Sigmoid colon (tissue), 7 donors: ENCODE measurements around the gene SLCO2B1. TPM values are rescaled to one million over a fixed set of nuclear protein-coding genes. Genes with fewer than 3 reads are reported as not detected.

ENCODE experiments used
- DNase-seq: peaks from one replicate; pipeline ENCODE4 v3.0.0-alpha.2; 2019
- H3K27ac ChIP-seq, 4 donors: fragments of 200-600 bp; sonication (generic); one replicate each; pipeline ENCODE4 v1.5.1; 2016 to 2019; ENCODE audit warnings: mild to moderate bottlenecking in 1 of 4
- H3K27me3 ChIP-seq, 3 donors: fragments of 200-600 bp; sonication (generic); one replicate each; pipeline ENCODE4 v1.5.1; 2019; ENCODE audit warnings: mild to moderate bottlenecking in 1 of 3
- H3K36me3 ChIP-seq, 4 donors: fragments of 200-600 bp; sonication (generic); one replicate each; pipeline ENCODE4 v1.5.1; 2016 to 2019
- H3K4me1 ChIP-seq, 4 donors: fragments of 200-600 bp; sonication (generic); one replicate each; pipeline ENCODE4 v1.5.1; 2017 to 2019
- H3K4me3 ChIP-seq, 4 donors: fragments of 200-600 bp; sonication (generic); one replicate each; pipeline ENCODE4 v1.5.1; 2017 to 2019; ENCODE audit warnings: mild to moderate bottlenecking in 2 of 4, moderate library complexity in 1 of 4
- H3K9me3 ChIP-seq, 4 donors: fragments of 200-600 bp in 3 of 4; sonication (generic) in 3 of 4; one replicate each; pipeline versions ENCODE4 v1.5.1 to v1.6.1; 2013 to 2019
- EP300 ChIP-seq, 4 donors: sonication (generic); formaldehyde crosslinking; IDR thresholded peaks; one replicate each; pipeline ENCODE4 v1.6.1; 2017; ENCODE audit warnings: antibody characterized with exemption in 4 of 4
- POLR2A ChIP-seq, 2 donors: fragments of 450-650 bp; IDR thresholded peaks; one replicate each; pipeline ENCODE4 v1.6.1; 2016; ENCODE audit warnings: antibody characterized with exemption in 2 of 2, mild to moderate bottlenecking in 2 of 2, moderate library complexity in 2 of 2
- POLR2AphosphoS5 ChIP-seq, 4 donors: sonication (generic); formaldehyde crosslinking; IDR thresholded peaks; one replicate each; pipeline ENCODE4 v1.6.1; 2017; ENCODE audit warnings: antibody characterized with exemption in 4 of 4
- WGBS, 2 donors: extraction: QIAGEN DNeasy Blood & Tissue Kit; methylation state at CpG; one replicate each; pipeline ENCODE4 v1.1.7; 2013; 5-methylcytosine and 5-hydroxymethylcytosine counted together
- intact Hi-C: fragments of 100-400 bp; cut with DNase I; formaldehyde crosslinking; loops from one replicate; pipeline ENCODE4 v1.15.1; 2023
- polyA plus RNA-seq, 3 donors: library from polyadenylated mRNA; stranded (reverse); fragments of 200-250 nt; gene quantifications; one replicate each; pipeline ENCODE4 v1.2.3, GENCODE V29; 2013
- total RNA-seq, 4 donors: library from RNA; depleted of rRNA; stranded (reverse); fragments of >200 nt; gene quantifications; one replicate each; pipeline ENCODE4 v1.1.0, GENCODE V29; 2016
- TF ChIP-seq, protein P1 (sequence below), 4 experiments: fragments of 450-650 bp in 3 of 4; fragments of 200-600 bp in 1 of 4; IDR thresholded peaks; one replicate each; pipeline ENCODE4 v1.5.1; 2016 to 2019; ENCODE audit warnings: antibody characterized with exemption in 4 of 4, mild to moderate bottlenecking in 3 of 4, moderate library complexity in 2 of 4
- donor health status: healthy with polysubstance abuse.
- donor health status: Bipolar disorder and iron deficiency.
- donor health status: healthy.

The SLCO2B1 gene
- total and polyA plus RNA-seq, 7 donors: 7.8 to 47.0 (median 29.2) TPM

DNA sequence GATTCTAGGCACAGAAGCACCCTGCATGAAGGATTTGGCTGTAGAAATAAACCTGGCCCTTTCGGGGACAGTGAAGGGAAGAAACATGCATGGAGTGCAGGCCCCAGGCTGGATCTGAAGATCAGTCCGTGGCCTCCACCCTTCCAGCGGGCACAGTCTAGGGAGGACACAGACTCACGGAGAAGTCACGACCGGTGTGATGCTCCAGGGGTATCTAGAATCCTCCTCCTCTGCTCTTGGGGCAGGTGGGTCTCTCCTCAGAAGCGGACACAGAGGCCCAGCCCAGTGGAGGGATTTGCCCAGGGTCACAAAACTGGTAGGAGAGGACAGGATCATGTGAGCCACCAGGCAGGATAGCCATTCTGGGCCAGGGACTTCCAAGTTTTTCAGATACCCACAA is 22.4 kb downstream of the SLCO2B1 start:
- no peak overlapping the region for H3K27ac ChIP-seq
- intact Hi-C loops: no loop called here
- peaks cover 0 to 9% (median 0%) of the 10 kb centered on the region in 4 donors for H3K4me1 ChIP-seq
- peaks cover 0 to 9% (median 0%) of the 10 kb centered on the region in 3 donors for H3K27me3 ChIP-seq
- 94 to 96% methylated on average over 7 of the region's 7 CpGs for WGBS, 2 donors
- no peak for DNase-seq
- no peaks in the 10 kb centered on the region for H3K9me3 ChIP-seq
- H3K36me3 ChIP-seq: no peaks in the 10 kb centered on the region
- TF ChIP-seq POLR2A (IDR thresholded peaks at IDR 0.05) (no peak), POLR2AphosphoS5 (IDR thresholded peaks at IDR 0.05) (no peak), EP300 (IDR thresholded peaks at IDR 0.05) (no peak)
- TF ChIP-seq, protein P1, sequence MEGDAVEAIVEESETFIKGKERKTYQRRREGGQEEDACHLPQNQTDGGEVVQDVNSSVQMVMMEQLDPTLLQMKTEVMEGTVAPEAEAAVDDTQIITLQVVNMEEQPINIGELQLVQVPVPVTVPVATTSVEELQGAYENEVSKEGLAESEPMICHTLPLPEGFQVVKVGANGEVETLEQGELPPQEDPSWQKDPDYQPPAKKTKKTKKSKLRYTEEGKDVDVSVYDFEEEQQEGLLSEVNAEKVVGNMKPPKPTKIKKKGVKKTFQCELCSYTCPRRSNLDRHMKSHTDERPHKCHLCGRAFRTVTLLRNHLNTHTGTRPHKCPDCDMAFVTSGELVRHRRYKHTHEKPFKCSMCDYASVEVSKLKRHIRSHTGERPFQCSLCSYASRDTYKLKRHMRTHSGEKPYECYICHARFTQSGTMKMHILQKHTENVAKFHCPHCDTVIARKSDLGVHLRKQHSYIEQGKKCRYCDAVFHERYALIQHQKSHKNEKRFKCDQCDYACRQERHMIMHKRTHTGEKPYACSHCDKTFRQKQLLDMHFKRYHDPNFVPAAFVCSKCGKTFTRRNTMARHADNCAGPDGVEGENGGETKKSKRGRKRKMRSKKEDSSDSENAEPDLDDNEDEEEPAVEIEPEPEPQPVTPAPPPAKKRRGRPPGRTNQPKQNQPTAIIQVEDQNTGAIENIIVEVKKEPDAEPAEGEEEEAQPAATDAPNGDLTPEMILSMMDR (IDR thresholded peaks at IDR 0.05): no peak
- no peak overlapping the region for H3K4me3 ChIP-seq

DNA sequence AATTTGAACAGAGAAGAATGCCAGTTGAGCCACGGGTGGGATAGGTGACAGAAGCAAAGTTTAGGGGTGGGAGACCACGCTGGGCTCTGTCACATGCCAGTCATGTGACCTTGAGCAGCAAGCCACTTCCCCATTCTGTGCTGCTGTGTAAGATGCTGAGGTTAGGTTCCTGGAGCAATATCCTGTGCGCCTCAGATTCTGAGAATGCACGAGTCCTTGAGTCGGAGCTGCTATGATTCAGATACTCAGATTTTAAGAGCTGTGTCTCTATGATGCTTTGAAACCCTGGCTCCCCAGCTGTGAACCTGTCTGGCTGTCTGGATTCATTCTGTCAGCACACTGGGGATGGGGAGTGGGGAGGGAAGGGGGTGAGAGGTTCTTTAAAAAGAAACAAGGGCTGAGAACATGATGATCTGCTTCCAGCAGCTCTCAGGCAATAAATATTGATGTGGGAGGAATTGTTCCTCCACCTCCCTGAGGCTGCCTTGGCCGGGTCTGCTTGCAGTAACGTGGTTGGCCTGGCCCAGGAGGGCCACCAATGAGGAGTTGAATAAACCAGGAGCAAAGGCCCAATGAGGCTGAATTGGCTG is 24.0 kb downstream of the SLCO2B1 start:
- Histone ChIP-seq H3K4me3 (no peak overlapping the region), H3K36me3 (no peaks in the 10 kb centered on the region), H3K27ac (peak overlapping the region; percentile 35 to 64 (median 54)), H3K27me3 (peaks cover 0 to 9% (median 0%) of the 10 kb centered on the region in 3 donors), H3K9me3 (no peaks in the 10 kb centered on the region), H3K4me1 (peaks cover 0 to 9% (median 0%) of the 10 kb centered on the region in 4 donors)
- peak; percentile 80 for DNase-seq
- TF ChIP-seq POLR2AphosphoS5 (IDR thresholded peaks at IDR 0.05) (peak in 2 of 4 donors; percentile 24), EP300 (IDR thresholded peaks at IDR 0.05) (peak in 2 of 4 donors; percentile 11 to 35), POLR2A (IDR thresholded peaks at IDR 0.05) (no peak)
- TF ChIP-seq, protein P1 (IDR thresholded peaks at IDR 0.05): no peak
- intact Hi-C loops: no loop called here
- WGBS, 2 donors: 33 to 65% methylated on average over 7 of the region's 7 CpGs

DNA sequence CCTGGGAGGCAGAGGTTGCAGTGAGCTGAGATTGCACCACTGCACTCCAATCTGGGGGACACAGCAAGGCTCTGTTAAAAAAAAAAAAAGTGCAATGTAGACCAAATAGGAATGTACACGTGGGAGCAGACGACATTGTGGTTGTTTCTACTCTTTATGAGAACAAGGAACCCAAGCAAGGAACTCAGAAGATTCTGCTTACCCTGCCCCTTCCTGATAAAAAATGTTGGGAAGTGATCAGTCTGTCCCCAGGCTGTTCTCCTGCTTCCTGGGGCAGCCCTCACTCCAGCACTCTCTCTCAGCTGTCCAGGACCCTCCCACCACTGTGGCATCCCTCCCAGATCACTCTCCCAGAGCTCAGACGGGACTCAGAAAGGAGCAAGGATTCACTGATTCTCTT is 31.8 kb downstream of the SLCO2B1 start:
- WGBS, 2 donors: 53 to 54% methylated on average over 3 of the region's 3 CpGs
- H3K27me3 ChIP-seq: peaks cover 0 to 4% (median 0%) of the 10 kb centered on the region in 3 donors
- intact Hi-C loops: no loop called here
- H3K36me3 ChIP-seq: no peaks in the 10 kb centered on the region
- H3K4me3 ChIP-seq: no peak overlapping the region
- TF ChIP-seq, protein P1 (IDR thresholded peaks at IDR 0.05): no peak
- no peak for TF ChIP-seq POLR2A (IDR thresholded peaks at IDR 0.05)
- peak in 1 of 4 donors; percentile 21 for TF ChIP-seq POLR2AphosphoS5 (IDR thresholded peaks at IDR 0.05)
- TF ChIP-seq EP300 (IDR thresholded peaks at IDR 0.05): peak in 1 of 4 donors; percentile 16
- no peak for DNase-seq
- peak overlapping the region in 1 of 4 donors; percentile 50 for H3K27ac ChIP-seq
- H3K9me3 ChIP-seq: no peaks in the 10 kb centered on the region
- H3K4me1 ChIP-seq: no peaks in the 10 kb centered on the region

DNA sequence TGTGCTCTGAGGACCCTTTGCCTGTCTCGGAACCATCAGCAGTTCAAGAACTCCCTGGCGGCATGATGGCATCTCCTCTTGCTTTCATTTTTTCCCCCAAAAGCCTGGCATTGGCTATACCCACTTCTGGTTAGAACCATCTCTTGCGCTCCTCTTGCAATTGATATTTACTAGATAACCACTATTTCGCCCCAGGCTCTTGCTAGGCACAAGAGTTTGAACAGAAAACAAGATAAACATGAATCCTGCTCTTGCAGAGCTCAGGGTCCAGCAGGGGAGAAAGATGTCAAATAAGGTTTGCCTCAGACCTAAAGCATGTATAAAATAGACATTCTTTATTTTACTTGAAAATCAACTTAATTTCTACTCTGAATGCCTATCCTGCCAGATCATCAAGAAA is 33.1 kb downstream of the SLCO2B1 start:
- Histone ChIP-seq H3K9me3 (no peaks in the 10 kb centered on the region), H3K4me3 (no peak overlapping the region), H3K27me3 (peaks cover 0 to 4% (median 0%) of the 10 kb centered on the region in 3 donors), H3K36me3 (no peaks in the 10 kb centered on the region), H3K27ac (no peak overlapping the region), H3K4me1 (no peaks in the 10 kb centered on the region)
- TF ChIP-seq EP300 (IDR thresholded peaks at IDR 0.05): no peak
- no peak for TF ChIP-seq POLR2AphosphoS5 (IDR thresholded peaks at IDR 0.05)
- TF ChIP-seq, protein P1 (IDR thresholded peaks at IDR 0.05): no peak
- TF ChIP-seq POLR2A (IDR thresholded peaks at IDR 0.05): no peak
- 93 to 96% methylated on average over 4 of the region's 4 CpGs for WGBS, 2 donors
- DNase-seq: no peak
- intact Hi-C loops: no loop called here
